Measurements from ENCODE around the gene DCLK1.

GRCh38 chr13:35961002-35961401 is 170.2 kb downstream of the DCLK1 start:
- no peak for TF ChIP-seq CTCF (IDR thresholded peaks at IDR 0.05; ENCODE audit: insufficient read depth, low read length)
- TF ChIP-seq POLR2AphosphoS5 (IDR thresholded peaks at IDR 0.05; ENCODE audit: low read depth) = no peak
